Adrenal gland (tissue), 12 donors: ENCODE results near the gene TMEM258. TPM values are rescaled to one million over a fixed set of nuclear protein-coding genes. Genes with fewer than 3 reads are reported as not detected.

Experiments
- DNase-seq, 7 donors: peaks; one replicate each; pipeline ENCODE4 v3.0.0-alpha.2; 2019 to 2020
- H3K27ac ChIP-seq, 5 donors: fragments of 200-600 bp; sonication (generic) in 4 of 5; 1 replicate in 3 of 5; 2 replicates in 2 of 5; pipeline versions ENCODE4 v1.5.1 to v1.8.0; 2016 to 2020; ENCODE audit warnings: mild to moderate bottlenecking in 1 of 5
- H3K27me3 ChIP-seq: fragments of 200-600 bp; 2 replicates; pipeline ENCODE4 v1.8.0; 2021
- H3K36me3 ChIP-seq, 2 donors: fragments of 200-600 bp; replicated peaks in 1 of 2; 1 replicate in 1 of 2; 2 replicates in 1 of 2; pipeline versions ENCODE4 v1.5.1 to v1.8.0; 2018 to 2022
- H3K4me1 ChIP-seq, 2 donors: fragments of 200-600 bp; replicated peaks in 1 of 2; 1 replicate in 1 of 2; 2 replicates in 1 of 2; pipeline versions ENCODE4 v1.5.1 to v1.8.0; 2018 to 2021
- H3K4me3 ChIP-seq, 4 donors: fragments of 200-600 bp; sonication (generic) in 3 of 4; one replicate each; pipeline ENCODE4 v1.5.1; 2016 to 2018
- H3K9me3 ChIP-seq, 3 donors: fragments of 200-600 bp; sonication (generic) in 1 of 3; replicated peaks in 1 of 3; 1 replicate in 2 of 3; 2 replicates in 1 of 3; pipeline versions ENCODE4 v1.5.1 to v1.8.0; 2016 to 2021
- CTCF ChIP-seq, 6 experiments: fragments of 450-650 bp in 4 of 6; fragments of 200-600 bp in 2 of 6; sonication (generic) in 1 of 6; IDR thresholded peaks; 1 replicate in 5 of 6; 2 replicates in 1 of 6; pipeline versions ENCODE4 v1.5.1 to v1.8.0; 2016 to 2021; ENCODE audit warnings: antibody characterized with exemption in 6 of 6, mild to moderate bottlenecking in 2 of 6, moderate library complexity in 1 of 6
- POLR2A ChIP-seq, 2 donors: fragments of 450-650 bp; IDR thresholded peaks; one replicate each; pipeline ENCODE4 v1.6.1; 2017; ENCODE audit warnings: antibody characterized with exemption in 2 of 2, mild to moderate bottlenecking in 2 of 2, moderate library complexity in 1 of 2
- WGBS, 4 donors: extraction: QIAGEN DNeasy Blood & Tissue Kit in 2 of 4; methylation state at CpG; one replicate each; pipeline versions ENCODE4 v1.1.5 to v1.1.7; 2013 to 2017; 5-methylcytosine and 5-hydroxymethylcytosine counted together
- intact Hi-C, 2 donors: fragments of 100-400 bp; cut with DNase I; formaldehyde crosslinking; loops; one replicate each; pipeline versions ENCODE4 v1.14.1 to v1.15.0; 2022 to 2023
- polyA plus RNA-seq, 3 donors: library from polyadenylated mRNA; stranded (reverse); fragments of 200-250 nt in 2 of 3; fragments of 350-450 nt in 1 of 3; fragmentation: Illumina TruSeq in 1 of 3; extraction: RNeasy Lipid Tissue Mini Kit (QIAGEN cat#74804) in 1 of 3; gene quantifications; one replicate each; pipeline ENCODE4 v1.2.3, GENCODE V29; 2013 to 2014
- total RNA-seq, 9 donors: library from RNA; depleted of rRNA in 4 of 9; stranded (reverse); fragments of >200 nt in 4 of 9; fragments of 120-200 nt in 1 of 9; fragmentation: NEBNext Ultra II Directional in 1 of 9; extraction: Animal tissue kit (Norgen Biotek cat#: 25700) in 1 of 9; gene quantifications; one replicate each; pipeline versions ENCODE4 v1.1.0 to v1.2.4, GENCODE V29; 2013 to 2023
- donor health status: healthy with polysubstance abuse.
- donor health status: Bipolar disorder and iron deficiency.
- donor health status: DM: yes; HTN: yes; CAD: no.
- donor health status: DM: no; HTN: no; CAD: no.
- donor health status: DM: no; HTN: no; CAD: no.
- donor health status: DM: yes; HTN: yes; CAD: no.

The TMEM258 gene
- total and polyA plus RNA-seq, 12 donors: 22.8 to 215 (median 139) TPM

DNA sequence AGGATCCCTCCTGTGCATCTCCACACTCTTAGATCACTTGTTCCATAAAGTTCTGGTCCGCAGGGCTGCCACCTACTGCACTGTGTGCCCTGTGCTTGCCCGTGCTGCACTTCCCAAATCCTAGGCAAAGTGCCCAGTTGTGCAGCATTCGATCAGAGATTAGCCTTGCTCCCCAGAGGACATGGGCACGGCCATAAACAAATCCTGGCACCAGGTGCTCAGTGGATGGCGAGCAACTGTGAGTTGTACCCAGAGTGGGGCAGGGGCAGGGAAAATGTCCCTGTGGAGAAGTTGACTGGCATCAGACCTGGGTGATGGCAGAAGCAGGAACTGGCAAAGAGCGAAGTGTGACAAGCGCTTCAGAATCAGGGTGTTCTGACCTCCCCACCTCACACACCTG is 40.4 kb upstream of the TMEM258 start:
- Histone ChIP-seq H3K27me3 (no peaks in the 10 kb centered on the region), H3K9me3 (no peaks in the 10 kb centered on the region), H3K4me1 (peaks cover 34 to 68% of the 10 kb centered on the region in 2 donors), H3K27ac (peak overlapping the region in 4 of 5 donors; percentile 3 to 98 (median 94)), H3K36me3 (peaks cover 0 to 3% of the 10 kb centered on the region in 2 donors), H3K4me3 (no peak overlapping the region)
- WGBS, 4 donors: 40 to 70% (median 53%) methylated on average over 5 to 7 of the region's 7 CpGs
- no peak for TF ChIP-seq CTCF (IDR thresholded peaks at IDR 0.05)
- TF ChIP-seq POLR2A (IDR thresholded peaks at IDR 0.05): no peak
- peak in 5 of 7 donors; percentile 50 to 84 (median 57) for DNase-seq
- intact Hi-C loops: no loop called here

DNA sequence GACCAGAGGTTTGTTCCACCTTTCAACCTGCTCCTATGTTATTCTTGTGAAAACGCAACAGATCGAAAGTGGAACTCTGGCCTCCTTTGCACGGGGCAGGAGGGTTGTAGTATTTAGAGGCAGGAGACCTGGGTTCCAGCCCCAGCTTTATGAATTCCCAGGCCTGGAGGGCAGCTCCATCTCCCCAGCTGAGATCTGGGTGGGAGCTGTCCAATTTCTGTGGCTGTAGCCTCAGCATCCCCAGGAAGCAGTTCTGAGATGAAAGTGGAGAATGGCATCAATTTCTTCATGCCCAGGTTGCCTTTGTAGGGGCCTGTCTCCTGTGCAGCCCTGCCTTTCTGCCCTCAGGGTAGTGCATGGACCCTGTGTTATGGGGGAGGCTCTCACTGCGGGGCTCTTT is 39.8 kb upstream of the TMEM258 start:
- H3K4me1 ChIP-seq: peaks cover 36 to 71% of the 10 kb centered on the region in 2 donors
- TF ChIP-seq POLR2A (IDR thresholded peaks at IDR 0.05) (no peak), CTCF (IDR thresholded peaks at IDR 0.05) (no peak)
- H3K27ac ChIP-seq: peak overlapping the region in 4 of 5 donors; percentile 3 to 98 (median 94)
- no peak overlapping the region for H3K4me3 ChIP-seq
- H3K36me3 ChIP-seq: no peaks in the 10 kb centered on the region
- H3K27me3 ChIP-seq: no peaks in the 10 kb centered on the region
- intact Hi-C loops: no loop called here
- DNase-seq: no peak
- 70 to 82% (median 73%) methylated on average over 4 of the region's 4 CpGs for WGBS, 4 donors
- no peaks in the 10 kb centered on the region for H3K9me3 ChIP-seq

GRCh38 chr11:61830237-61831105 is 38.1 kb upstream of the TMEM258 start:
- Histone ChIP-seq H3K27me3 (no peaks in the 10 kb centered on the region), H3K4me1 (peaks cover 41 to 71% of the 10 kb centered on the region in 2 donors), H3K27ac (peak overlapping the region; percentile 42 to 98 (median 92)), H3K4me3 (peak overlapping the region in 1 of 4 donors; percentile 81), H3K9me3 (no peaks in the 10 kb centered on the region), H3K36me3 (no peaks in the 10 kb centered on the region)
- intact Hi-C loops: no loop called here
- peak in 2 of 7 donors; percentile 54 to 55 for DNase-seq
- TF ChIP-seq POLR2A (IDR thresholded peaks at IDR 0.05): no peak
- peak in 1 of 6 experiments; percentile 9 for TF ChIP-seq CTCF (IDR thresholded peaks at IDR 0.05)
- WGBS, 4 donors: 13 to 23% (median 20%) methylated on average over 8 of the region's 8 CpGs

GRCh38 chr11:61829806-61830205 is 37.4 kb upstream of the TMEM258 start:
- Histone ChIP-seq H3K27me3 (no peaks in the 10 kb centered on the region), H3K36me3 (no peaks in the 10 kb centered on the region), H3K4me1 (peaks cover 34 to 64% of the 10 kb centered on the region in 2 donors), H3K27ac (peak overlapping the region; percentile 68 to 98 (median 92)), H3K4me3 (peak overlapping the region in 2 of 4 donors; percentile 53 to 81), H3K9me3 (no peaks in the 10 kb centered on the region)
- TF ChIP-seq POLR2A (IDR thresholded peaks at IDR 0.05) (no peak), CTCF (IDR thresholded peaks at IDR 0.05) (no peak)
- 36 to 60% (median 42%) methylated on average over 4 of the region's 4 CpGs for WGBS, 4 donors
- no peak for DNase-seq
- intact Hi-C loops: no loop called here
